Ascending aorta (tissue), 2 donors: ENCODE results near the gene CAD. TPM values are rescaled to one million over a fixed set of nuclear protein-coding genes. Genes with fewer than 3 reads are reported as not detected.

ENCODE experiments used
- DNase-seq, 2 donors: peaks; one replicate each; pipeline ENCODE4 v3.0.0-alpha.2; 2019; ENCODE audit warnings: low spot score in 2 of 2
- H3K27ac ChIP-seq, 2 donors: fragments of 200-600 bp; sonication (generic); one replicate each; pipeline ENCODE4 v1.5.1; 2016 to 2017; ENCODE audit warnings: mild to moderate bottlenecking in 1 of 2
- H3K27me3 ChIP-seq: fragments of 200-600 bp; sonication (generic); one replicate; pipeline ENCODE4 v1.5.1; 2017
- H3K36me3 ChIP-seq, 2 donors: fragments of 200-600 bp; sonication (generic); one replicate each; pipeline ENCODE4 v1.5.1; 2016
- H3K4me1 ChIP-seq, 2 donors: fragments of 200-600 bp; sonication (generic); one replicate each; pipeline ENCODE4 v1.5.1; 2016 to 2017; ENCODE audit warnings: mild to moderate bottlenecking in 1 of 2
- H3K4me3 ChIP-seq, 2 donors: fragments of 200-600 bp; sonication (generic); one replicate each; pipeline ENCODE4 v1.5.1; 2016 to 2017; ENCODE audit warnings: mild to moderate bottlenecking in 1 of 2
- H3K9me3 ChIP-seq, 2 donors: fragments of 200-600 bp; sonication (generic); one replicate each; pipeline ENCODE4 v1.5.1; 2016
- CTCF ChIP-seq, 3 experiments: fragments of 200-600 bp in 2 of 3; fragments of 450-650 bp in 1 of 3; sonication (generic) in 2 of 3; IDR thresholded peaks; one replicate each; pipeline ENCODE4 v1.5.1; 2016 to 2019; ENCODE audit warnings: antibody characterized with exemption in 3 of 3, mild to moderate bottlenecking in 1 of 3, moderate library complexity in 1 of 3
- intact Hi-C: fragments of 100-400 bp; cut with DNase I; formaldehyde crosslinking; loops from one replicate; pipeline ENCODE4 v1.15.1; 2023
- total RNA-seq: library from RNA; depleted of rRNA; stranded (reverse); fragments of >200 nt; gene quantifications from one replicate; pipeline ENCODE4 v1.1.0, GENCODE V29; 2016

The CAD gene
- total RNA-seq, 1 donor from 2014 or later, result 63.4 TPM

GRCh38 chr2:27227501-27227900, 10.3 kb downstream of the CAD start:
- Histone ChIP-seq H3K27ac (no peak overlapping the region), H3K4me3 (no peak overlapping the region), H3K9me3 (no peaks in the 10 kb centered on the region), H3K36me3 (peaks cover 65 to 92% of the 10 kb centered on the region in 2 donors), H3K27me3 (no peaks in the 10 kb centered on the region), H3K4me1 (no peaks in the 10 kb centered on the region)
- intact Hi-C loops, result no loop called here
- DNase-seq, result no peak
- no peak for TF ChIP-seq CTCF (IDR thresholded peaks at IDR 0.05)

- Histone ChIP-seq H3K9me3 (no peaks in the 10 kb centered on the region), H3K36me3 (peaks cover 69 to 92% of the 10 kb centered on the region in 2 donors), H3K27me3 (no peaks in the 10 kb centered on the region), H3K4me3 (no peak overlapping the region), H3K4me1 (no peaks in the 10 kb centered on the region), H3K27ac (no peak overlapping the region)
- intact Hi-C loops, result no loop called here
- no peak for DNase-seq
- no peak for TF ChIP-seq CTCF (IDR thresholded peaks at IDR 0.05)
Observed at GRCh38 chr2:27231921-27232320, 14.8 kb downstream of the CAD start.

- Histone ChIP-seq H3K4me1 (no peaks in the 10 kb centered on the region), H3K27me3 (no peaks in the 10 kb centered on the region), H3K36me3 (peaks cover 78 to 92% of the 10 kb centered on the region in 2 donors), H3K4me3 (no peak overlapping the region), H3K9me3 (no peaks in the 10 kb centered on the region), H3K27ac (no peak overlapping the region)
- TF ChIP-seq CTCF (IDR thresholded peaks at IDR 0.05), result no peak
- DNase-seq, result no peak
- intact Hi-C loops, result no loop called here
Observed at GRCh38 chr2:27233341-27233740, 16.2 kb downstream of the CAD start.

DNA sequence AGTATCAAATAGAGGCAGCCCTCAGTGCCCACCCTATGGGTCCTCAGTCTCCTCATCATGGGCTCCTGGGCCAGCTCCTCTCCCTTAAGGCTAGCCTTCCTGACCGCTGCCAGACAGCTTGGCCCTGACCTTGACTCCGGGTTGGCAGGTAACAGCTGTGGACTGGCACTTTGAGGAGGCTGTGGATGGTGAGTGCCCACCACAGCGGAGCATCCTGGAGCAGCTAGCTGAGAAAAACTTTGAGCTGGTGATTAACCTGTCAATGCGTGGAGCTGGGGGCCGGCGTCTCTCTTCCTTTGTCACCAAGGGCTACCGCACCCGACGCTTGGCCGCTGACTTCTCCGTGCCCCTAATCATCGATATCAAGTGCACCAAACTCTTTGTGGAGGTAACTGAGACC, 19.0 kb downstream of the CAD start:
- Histone ChIP-seq H3K4me1 (no peaks in the 10 kb centered on the region), H3K36me3 (peaks cover 88 to 100% of the 10 kb centered on the region in 2 donors), H3K27ac (no peak overlapping the region), H3K4me3 (no peak overlapping the region), H3K27me3 (no peaks in the 10 kb centered on the region), H3K9me3 (no peaks in the 10 kb centered on the region)
- intact Hi-C loops, result no loop called here
- TF ChIP-seq CTCF (IDR thresholded peaks at IDR 0.05), result no peak
- no peak for DNase-seq

DNA sequence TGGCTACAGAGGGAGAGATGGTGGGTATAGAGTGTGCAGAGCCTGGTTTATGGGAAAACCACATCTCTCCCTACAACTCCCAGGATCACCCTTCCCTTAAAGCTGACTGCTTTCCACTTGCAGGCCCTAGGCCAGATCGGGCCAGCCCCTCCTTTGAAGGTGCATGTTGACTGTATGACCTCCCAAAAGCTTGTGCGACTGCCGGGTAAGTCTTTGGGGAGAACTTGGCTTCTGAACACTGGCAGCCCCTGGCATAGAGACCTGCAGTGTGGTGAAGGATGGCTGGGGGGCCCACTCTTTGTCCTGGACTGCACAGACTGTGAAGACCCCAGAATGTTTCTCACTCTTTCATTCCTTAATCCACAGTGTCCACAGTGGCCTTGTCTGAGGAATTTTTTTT, 19.5 kb downstream of the CAD start:
- no peak for DNase-seq
- H3K27ac ChIP-seq, result no peak overlapping the region

More for the DNA sequence above, 19.5 kb downstream of the CAD start:
- H3K36me3 ChIP-seq, result peaks cover 91 to 100% of the 10 kb centered on the region in 2 donors
- intact Hi-C loops, result no loop called here
- no peaks in the 10 kb centered on the region for H3K27me3 ChIP-seq
- H3K4me1 ChIP-seq, result no peaks in the 10 kb centered on the region
- H3K9me3 ChIP-seq, result no peaks in the 10 kb centered on the region
- no peak for TF ChIP-seq CTCF (IDR thresholded peaks at IDR 0.05)
- no peak overlapping the region for H3K4me3 ChIP-seq
